Vagina (tissue), 2 donors: Measurements from ENCODE around the gene CEMIP2.

Experiments
- POLR2A ChIP-seq, 2 donors: fragments of 450-650 bp; IDR thresholded peaks; one replicate each; pipeline ENCODE4 v1.6.1; 2017; ENCODE audit warnings: antibody characterized with exemption in 2 of 2, mild to moderate bottlenecking in 2 of 2, moderate library complexity in 2 of 2
- POLR2AphosphoS5 ChIP-seq, 2 donors: sonication (generic); formaldehyde crosslinking; IDR thresholded peaks; one replicate each; pipeline ENCODE4 v1.9.0; 2017; ENCODE audit warnings: antibody characterized with exemption in 2 of 2, mild to moderate bottlenecking in 2 of 2, low read depth in 1 of 2; ENCODE audit not compliant: insufficient read depth in 1 of 2

GRCh38 chr9:71685988-71686387, 82.3 kb downstream of the CEMIP2 start:
- TF ChIP-seq POLR2A (IDR thresholded peaks at IDR 0.05), result no peak
- no peak for TF ChIP-seq POLR2AphosphoS5 (IDR thresholded peaks at IDR 0.05; ENCODE audit: insufficient read depth in 1 of 2, low read depth in 1 of 2)
